HT-29 (cell line): ENCODE measurements around the gene CALHM6. TPM values are rescaled to one million over a fixed set of nuclear protein-coding genes. Genes with fewer than 3 reads are reported as not detected.

ENCODE experiments used
- DNase-seq: peaks from one replicate; pipeline ENCODE4 v3.0.0-alpha.2; 2015; ENCODE audit warnings: low spot score
- total RNA-seq: library from RNA; depleted of rRNA; stranded (reverse); fragments of >200 nt; shearing (Covaris generic); gene quantifications from 2 replicates; pipeline ENCODE4 v1.2.3, GENCODE V29; 2014; rRNA removed

CALHM6 gene
- total RNA-seq: not detected in 2 replicates

GRCh38 chr6:116461331-116461931 is at the start of gene CALHM6:
Gene CALHM6, plus strand, starts transcription at chr6:116461375. Its CDS starts 555 bp downstream, at chr6:116461930.
- no peak for DNase-seq

GRCh38 chr6:116412270-116412669 is 48.9 kb upstream of the CALHM6 start:
- DNase-seq: no peak

DNA sequence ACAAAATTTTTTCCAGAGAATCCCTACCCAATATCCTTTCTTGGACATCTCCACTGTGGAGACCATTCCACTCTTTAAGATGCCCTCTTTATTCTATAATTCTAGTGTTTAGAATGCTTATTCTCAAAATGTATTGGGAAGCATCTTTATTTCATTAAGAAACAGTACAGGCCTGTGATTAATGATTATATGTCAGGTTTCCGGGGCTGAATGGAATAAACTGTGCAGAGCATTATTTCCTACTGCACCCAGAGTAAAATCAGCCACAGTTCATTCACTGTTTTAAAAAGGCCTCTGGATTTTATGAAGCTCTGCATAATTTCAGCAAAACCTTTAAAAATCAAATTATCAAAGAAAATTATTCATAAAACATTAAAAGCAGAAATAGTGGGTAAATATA is 47.8 kb upstream of the CALHM6 start:
- no peak for DNase-seq

- no peak for DNase-seq
Observed at GRCh38 chr6:116417661-116418060, 43.5 kb upstream of the CALHM6 start.

GRCh38 chr6:116419069-116419786 is 41.9 kb upstream of the CALHM6 start:
- DNase-seq: no peak

DNA sequence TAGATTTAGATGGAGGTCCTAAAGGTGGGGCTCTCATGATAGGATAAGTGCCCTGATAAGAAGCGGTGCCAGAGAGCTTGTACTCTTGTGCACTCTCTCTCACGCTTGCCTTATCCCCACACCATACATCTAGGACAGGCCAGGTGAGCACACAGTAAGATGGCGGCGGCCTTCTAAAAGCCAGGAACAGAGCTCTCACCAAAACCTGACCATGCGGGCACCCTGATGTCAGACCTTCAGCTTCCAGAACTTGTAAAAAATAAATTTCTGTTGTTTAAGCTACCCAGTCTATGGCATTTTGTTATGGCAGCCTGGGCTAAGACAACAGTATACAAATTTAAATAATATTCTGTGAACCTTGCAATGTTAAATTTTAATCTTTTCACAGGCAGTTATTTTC is 40.8 kb upstream of the CALHM6 start:
- DNase-seq: no peak

DNA sequence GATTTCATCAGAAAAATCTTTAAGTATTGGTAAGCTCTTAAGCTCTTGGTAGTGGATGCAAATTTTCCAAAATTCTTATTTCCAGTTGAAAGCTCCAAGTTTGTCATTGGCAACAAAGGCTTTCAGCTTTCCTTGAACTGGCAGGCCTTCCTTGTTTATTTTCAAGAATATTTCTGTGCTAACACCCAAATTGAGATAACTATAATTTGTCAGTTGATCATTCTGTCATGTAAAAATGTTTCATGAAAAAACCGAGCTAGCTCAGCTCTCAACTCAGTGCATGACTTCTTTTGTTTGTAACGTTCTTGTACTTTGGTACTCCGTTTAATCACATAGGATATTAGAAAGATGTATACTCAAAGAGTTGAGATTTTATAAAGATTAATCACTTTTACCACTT is 38.9 kb upstream of the CALHM6 start:
- no peak for DNase-seq

- DNase-seq: no peak
Observed at GRCh38 chr6:116424001-116424400, 37.2 kb upstream of the CALHM6 start.

DNA sequence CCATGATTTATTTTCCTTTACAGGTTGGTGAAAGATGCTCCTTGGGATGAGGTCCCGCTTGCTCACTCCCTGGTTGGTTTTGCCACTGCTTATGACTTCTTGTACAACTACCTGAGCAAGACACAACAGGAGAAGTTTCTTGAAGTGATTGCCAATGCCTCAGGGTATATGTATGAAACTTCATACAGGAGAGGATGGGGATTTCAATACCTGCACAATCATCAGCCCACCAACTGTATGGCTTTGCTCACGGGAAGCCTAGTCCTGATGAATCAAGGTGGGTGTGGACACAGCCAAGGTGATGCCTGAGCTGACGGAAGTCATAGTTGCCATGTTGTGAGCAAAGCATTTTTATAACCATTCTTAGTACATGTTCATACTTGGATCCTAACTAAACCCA is 34.6 kb upstream of the CALHM6 start:
- DNase-seq: no peak

DNA sequence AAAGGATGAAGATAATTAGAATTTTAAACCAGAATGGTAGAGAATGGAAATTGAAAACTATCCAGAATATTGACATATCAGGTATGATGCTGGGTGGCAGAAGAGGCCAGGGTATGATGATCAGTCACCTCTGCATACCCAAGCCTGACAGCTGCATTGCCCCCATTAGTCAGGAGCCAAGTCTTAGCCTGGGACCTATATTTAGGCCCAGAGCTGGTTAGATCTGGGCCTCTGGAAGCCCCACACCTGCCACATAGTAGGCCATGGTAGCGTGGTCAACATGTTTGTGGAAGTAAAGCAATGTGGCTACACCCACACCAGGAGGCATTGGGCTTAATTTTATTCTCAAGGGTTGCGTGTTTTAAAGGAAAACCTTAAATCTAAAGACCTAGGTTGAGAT is 32.1 kb upstream of the CALHM6 start:
- DNase-seq: no peak

- DNase-seq: no peak
Observed at GRCh38 chr6:116430860-116431259, 30.3 kb upstream of the CALHM6 start.

DNA sequence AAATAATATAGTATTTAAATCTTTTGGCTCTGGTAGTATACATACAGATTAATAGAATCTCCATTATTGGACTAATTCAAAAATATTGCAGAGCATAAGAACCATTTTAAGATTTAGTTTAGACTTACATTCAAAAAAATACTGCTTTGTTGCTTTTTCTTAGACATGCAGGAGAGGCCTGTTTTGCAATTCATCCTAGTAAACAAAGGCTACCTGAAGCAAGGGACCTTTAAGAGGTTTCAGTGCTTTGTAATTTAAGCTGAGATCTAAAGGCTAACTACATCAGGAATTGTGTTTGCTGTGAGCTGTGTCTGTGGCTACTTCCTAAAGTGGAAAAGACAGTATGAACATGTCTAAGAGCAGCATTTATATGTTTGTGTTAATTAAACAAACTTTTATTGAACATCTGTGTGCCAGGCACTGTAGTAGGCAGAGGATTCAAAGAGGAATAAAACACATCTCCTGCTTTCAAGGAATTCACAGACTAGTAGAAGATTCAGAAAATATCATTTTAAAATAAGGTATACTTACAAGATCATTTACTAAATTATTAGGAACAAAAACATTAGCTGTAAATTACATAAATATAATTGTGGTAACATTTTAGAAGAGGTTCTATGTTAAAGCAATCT is 29.1 kb upstream of the CALHM6 start:
- no peak for DNase-seq

DNA sequence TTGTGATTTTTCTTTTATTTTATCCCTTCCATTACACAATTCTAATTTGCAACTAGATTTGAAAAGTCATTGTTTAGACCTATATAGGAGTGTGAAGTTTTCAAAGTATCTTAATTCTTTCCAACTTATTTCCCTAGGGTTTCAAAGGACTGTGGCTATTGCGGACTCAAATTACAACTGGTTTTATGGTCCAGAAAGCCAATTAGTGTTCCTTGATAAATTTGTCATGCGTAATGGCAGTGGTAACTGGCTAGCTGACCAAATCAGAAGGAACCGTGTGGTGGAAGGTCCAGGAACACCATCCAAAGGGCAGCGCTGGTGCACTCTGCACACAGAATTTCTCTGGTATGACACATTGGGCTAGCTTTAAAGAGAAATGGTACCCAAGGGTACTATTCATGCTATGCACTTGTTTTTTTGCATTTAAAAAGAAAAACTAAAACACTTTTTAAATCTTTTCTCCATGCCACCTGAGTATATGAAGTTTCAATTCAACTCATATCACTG is 27.9 kb upstream of the CALHM6 start:
- no peak for DNase-seq

- no peak for DNase-seq
Observed at GRCh38 chr6:116434056-116434725, 27.0 kb upstream of the CALHM6 start.

- no peak for DNase-seq
Observed at GRCh38 chr6:116436586-116436985, 24.6 kb upstream of the CALHM6 start.

GRCh38 chr6:116437656-116438055 is 23.5 kb upstream of the CALHM6 start:
- DNase-seq: no peak

DNA sequence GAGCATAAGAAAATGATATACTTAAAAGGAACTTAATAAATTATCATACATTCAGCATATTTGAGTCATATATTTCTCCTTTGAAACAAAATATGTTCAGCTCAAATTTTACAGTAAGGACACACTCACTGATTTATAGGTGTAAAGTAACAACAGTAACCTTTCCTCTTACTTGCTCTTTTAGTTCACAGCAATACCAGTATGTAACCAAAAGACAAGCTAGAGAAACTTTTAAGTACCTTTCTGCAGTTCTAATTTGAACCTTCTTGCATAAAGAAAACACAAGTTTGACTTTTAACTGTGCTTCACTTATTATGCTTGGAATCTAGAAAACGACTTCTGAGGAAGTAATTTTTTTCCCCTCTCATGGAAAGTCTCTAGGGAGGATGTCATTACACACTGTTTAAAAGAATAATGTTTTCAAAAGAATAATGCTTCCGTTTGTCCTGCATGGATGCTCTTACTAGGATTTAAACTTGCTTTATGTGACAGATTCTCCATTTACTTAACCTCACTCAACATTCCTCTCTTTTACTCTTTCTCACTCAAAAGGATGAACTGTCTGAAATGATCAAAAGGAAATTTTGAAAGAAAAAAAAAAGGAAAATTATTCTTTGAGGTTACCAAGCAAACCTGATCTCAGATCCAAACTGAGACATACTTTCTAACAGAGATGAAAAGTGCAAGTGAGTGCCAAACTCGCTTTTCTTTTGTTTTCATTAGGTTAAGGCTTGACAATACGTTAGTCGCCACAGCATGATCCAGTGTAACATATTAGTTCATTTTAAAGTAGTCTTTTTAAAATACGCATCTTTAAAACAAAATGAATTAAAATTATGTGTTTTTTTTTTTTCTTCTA is 22.4 kb upstream of the CALHM6 start:
- DNase-seq: no peak

- DNase-seq: no peak
Observed at GRCh38 chr6:116439522-116440051, 21.6 kb upstream of the CALHM6 start.

- DNase-seq: no peak
Observed at GRCh38 chr6:116443105-116443504, 18.1 kb upstream of the CALHM6 start.

GRCh38 chr6:116444092-116444491 is 17.1 kb upstream of the CALHM6 start:
- DNase-seq: peak; percentile 49

DNA sequence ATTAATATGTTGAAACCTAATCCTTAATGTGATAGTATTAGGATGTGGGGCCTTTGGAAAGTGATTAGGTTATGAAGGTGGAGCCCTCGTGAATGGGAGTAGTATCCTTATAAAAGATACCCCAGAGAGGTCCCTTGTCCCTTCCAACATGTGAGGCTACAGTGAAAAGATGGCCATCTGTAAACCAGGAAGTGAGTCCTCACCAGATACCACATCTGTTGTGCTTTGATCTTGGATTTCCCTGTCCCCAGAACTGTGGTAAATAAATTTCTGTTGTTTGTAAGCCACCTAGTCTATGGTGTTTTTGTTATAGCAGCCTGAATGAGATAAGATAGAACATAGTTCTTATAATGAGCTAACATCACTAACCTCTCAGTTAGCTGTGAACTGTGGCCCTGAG is 16.6 kb upstream of the CALHM6 start:
- no peak for DNase-seq
